Ecto neural progenitor cell (in vitro differentiated cells): Measurements from ENCODE around the gene HS1BP3.

Source experiments
- DNase-seq: peaks from one replicate; pipeline ENCODE4 v3.0.0-alpha.2; 2018; ENCODE audit warnings: low spot score

Gene HS1BP3

DNA sequence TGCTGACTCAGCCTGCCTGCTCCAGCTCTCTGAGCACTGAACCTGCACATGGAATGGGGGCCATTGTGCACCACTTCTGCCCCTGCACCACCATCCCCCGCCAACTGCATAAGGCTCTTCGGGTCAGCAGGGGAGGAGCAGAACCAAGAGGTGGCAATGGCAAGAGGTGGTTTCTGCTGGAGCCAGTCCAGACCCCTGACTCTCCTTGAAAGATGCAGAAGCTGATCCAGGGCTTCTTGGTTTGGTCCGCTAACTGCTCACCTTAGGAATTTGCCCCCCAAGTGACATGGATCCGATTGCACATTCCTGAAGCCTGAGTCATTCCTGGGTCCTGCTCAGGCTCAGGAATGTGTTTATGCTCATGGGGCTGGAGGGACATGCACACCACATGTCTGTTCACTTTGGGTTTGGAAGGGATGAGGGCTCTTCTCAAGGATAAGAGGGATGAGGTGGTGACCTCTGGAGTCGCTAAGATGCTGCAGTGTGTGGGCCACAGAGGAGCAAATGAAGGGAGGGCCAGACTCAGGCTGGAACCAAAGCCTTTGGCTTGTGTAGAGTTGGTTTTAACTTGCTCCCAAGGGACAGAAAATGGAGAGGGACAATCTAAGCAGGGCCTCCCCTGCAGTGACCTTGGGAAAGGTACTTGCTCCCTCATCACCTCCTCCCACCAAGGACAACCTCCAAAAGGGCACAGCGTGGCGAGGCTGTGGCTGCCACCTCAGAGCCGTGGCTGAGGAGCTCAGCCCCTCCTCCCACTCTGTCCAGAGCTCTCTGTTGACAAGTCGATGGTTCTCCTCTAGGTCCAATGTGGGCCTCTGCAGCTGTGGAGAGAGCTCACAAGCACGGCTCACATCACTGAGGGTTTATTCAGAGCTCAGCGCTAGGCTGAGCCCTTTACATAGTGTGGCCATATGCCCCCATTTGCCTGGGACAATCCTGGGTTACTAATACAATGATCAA is 66.2 kb downstream of the HS1BP3 start:
- DNase-seq: peak; percentile 68

DNA sequence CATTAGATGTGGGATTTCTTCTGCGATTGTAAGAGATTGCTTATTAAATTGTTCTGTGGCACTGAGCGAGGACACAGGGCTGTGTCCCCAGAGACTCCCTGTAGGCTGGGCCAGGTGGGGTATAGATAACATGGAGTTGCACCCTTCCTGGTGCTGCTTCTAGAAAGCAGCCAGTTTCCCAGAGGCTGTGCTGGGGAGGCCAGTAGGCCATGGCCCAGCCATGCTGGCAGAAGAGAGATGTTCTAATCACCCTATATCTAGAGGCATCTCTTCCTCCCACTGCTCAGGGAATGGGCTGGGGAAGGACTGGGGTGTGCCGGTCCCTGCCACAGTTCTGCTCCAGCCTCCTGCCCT is 66.9 kb downstream of the HS1BP3 start:
- no peak for DNase-seq

DNA sequence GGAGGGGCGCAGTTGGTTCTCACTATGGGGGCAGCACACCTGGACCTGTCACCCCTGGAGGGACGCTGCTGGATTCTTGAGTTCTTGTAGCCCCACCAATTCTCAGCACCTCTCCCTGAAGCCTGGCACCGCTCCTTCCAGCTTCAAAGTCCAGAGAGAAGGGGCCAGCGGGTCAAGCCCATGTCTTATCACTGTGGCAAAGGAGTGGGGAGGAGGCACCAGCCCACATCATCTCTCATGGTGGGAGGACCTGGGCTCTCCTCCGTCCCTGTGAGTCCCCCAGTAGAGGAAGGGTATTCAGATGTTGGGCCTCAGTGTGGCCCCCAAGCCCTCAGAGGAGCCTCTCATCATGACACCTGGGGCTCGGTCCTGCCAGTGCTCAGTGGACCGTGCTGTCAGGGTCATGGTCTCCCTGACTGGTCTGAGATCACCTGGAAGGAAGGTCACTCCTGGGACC is 67.4 kb downstream of the HS1BP3 start:
- no peak for DNase-seq

DNA sequence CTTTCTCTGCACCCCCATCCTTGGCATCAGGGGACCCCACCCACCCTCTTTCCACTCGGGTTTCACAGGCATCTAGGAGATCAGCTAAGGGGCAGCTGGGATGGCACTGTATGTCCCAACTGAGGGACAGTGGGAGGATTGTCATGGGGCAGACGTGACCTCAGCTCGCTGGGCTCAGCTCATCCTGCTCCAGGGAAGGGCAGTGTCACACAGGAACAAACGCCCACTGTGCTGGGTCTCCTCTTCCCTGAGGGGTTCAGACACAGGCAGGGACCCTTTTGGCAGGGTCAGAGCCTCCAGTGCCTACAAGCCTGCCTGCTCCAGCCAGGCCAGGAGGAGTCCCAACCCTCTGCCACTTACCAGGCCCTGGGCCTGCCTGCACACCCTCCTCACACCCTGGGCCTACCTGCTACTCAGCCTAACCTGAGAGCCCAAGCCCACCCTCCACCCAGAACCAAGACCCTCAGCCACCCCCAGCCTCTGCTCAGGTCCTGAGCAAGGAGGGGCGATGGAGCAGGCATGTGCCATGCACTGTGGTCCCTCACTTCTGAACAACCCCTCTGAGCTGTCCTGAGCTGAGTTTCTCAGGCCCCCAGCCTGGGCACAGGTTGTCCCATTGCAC is 68.2 kb downstream of the HS1BP3 start:
- DNase-seq: no peak

DNA sequence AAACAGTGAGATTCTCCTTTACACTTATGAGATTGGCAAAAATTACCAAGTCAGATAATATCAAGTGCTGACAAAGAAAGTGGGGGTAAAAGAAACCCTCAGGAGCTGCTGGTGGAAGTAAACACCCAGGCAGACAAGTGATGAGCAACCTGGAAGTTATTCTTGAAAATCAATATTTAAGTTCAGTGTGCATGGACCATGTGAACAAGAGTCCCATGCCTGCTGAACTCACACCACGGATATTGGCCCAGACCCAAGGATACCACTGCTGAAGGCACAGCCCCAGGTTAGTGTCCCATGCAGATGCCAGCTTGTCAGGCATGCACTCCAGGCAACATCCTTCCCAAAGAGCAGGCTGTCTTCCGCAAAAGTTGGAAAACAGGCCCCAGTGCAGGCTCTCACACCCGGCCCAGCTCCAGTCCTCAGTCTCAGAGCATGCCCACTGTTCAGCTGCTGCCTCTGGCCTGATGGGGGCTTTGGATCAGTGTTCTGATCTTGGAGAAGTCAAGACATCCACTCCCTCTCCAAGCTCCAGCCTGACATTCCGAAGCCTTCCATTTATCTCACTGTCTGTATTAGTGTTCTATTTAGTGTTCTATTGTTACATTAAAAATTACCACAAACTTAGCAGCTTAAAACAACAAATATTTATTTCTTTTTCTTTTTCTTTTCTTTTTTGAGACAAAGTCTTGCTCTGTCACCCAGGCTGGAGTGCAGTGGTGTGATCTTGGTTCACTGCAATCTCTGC is 70.0 kb downstream of the HS1BP3 start:
- no peak for DNase-seq

- DNase-seq: no peak
These were observed 71.0 kb downstream of the HS1BP3 start for GRCh38 chr2:20579866-20580265.

- no peak for DNase-seq
These were observed 71.7 kb downstream of the HS1BP3 start for GRCh38 chr2:20578895-20579825.

DNA sequence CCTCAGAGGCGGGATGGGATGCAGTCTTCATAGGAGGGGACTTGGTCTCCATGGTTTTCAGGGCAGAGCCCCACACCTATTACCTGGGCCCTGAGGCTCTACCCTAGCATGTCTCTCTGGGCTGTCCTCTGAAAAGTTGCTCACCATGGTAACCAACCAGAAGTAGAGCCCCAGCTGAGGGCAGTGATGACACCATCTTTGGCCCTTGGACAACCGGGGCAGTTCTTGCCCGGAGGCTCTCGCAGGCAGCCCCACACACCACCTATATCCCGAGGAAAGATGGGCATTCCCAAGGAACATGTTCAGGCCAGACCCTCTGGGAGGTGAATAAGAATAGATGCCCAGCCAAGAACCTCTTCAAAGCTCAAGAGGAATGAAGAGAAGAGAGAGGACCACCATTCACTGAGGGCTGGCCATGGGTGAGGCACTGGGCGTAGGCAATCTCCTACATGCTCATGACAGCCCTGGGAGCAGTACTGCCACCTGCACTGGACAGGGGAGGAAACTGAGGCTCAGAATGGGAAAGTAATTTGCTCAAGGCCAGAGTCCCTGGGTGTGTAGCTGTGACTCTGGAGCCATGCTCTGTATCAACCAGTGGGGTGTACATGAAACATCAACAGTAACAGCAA is 72.5 kb downstream of the HS1BP3 start:
- no peak for DNase-seq

- no peak for DNase-seq
These were observed 73.2 kb downstream of the HS1BP3 start for GRCh38 chr2:20577495-20578235.

DNA sequence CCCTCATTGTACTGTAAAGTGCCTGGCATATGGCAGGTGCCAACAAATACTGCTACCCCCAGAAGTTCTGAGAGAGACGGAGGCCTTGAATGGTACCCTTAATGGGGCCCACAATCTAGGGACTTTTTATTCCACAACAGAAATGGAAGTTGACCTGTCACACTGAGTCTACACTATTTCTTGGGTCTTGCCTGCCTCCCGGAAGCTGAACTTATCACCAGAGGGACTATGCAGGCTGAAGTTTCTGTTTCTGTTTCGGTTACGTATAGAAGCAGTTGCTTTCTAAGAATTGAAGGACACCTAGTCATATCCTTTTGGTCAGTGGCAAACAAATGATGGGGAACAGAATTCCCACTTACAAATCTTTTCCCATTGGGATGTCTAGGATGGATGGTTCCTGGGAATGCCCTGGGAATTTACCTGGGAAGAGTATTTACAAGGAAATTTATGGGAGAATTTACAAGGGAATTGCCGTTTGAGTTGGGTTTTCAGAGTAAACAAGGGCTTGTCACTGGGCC is 74.2 kb downstream of the HS1BP3 start:
- DNase-seq: no peak

- DNase-seq: no peak
These were observed 74.8 kb downstream of the HS1BP3 start for GRCh38 chr2:20575935-20576597.

DNA sequence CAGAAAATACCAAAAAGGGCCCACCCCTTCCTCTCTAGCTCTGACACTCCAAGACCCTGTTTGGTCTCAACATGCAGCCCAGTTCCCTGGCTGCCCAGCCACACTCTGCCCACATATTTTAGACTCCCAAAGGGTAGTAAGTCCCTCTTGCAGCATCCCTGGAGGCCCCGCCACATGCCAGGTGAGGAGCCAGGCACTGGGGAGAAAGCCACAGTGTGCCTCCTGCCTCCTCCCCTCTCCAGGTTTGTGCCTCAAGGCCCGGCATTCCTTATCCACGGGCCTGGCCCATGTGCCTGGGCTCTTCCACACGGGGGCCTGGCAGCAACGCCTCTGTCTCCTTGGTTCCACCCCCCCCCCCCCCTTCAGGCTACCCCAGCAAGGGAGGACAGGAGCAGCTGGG is 75.5 kb downstream of the HS1BP3 start:
- no peak for DNase-seq

DNA sequence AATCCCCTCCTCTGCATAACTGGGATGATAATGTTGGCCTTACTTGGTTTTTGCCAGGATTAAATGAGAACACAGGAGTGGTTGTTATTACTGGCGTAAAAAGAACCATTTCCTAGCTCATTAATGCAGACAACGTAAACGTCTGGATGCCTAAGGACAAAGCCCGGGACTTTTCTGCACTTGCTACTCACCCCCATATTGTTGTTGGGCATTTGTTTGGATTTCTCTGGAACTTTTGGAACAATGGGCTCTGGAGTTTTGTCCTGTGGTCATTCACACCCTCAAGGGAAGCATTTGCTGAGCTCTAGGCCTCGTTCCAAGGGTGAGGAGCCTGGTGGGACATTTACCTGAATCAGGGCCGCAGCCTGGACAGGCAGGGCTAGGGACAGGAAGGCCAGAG is 76.0 kb downstream of the HS1BP3 start:
- no peak for DNase-seq

- DNase-seq: no peak
These were observed 76.4 kb downstream of the HS1BP3 start for GRCh38 chr2:20574423-20574911.

DNA sequence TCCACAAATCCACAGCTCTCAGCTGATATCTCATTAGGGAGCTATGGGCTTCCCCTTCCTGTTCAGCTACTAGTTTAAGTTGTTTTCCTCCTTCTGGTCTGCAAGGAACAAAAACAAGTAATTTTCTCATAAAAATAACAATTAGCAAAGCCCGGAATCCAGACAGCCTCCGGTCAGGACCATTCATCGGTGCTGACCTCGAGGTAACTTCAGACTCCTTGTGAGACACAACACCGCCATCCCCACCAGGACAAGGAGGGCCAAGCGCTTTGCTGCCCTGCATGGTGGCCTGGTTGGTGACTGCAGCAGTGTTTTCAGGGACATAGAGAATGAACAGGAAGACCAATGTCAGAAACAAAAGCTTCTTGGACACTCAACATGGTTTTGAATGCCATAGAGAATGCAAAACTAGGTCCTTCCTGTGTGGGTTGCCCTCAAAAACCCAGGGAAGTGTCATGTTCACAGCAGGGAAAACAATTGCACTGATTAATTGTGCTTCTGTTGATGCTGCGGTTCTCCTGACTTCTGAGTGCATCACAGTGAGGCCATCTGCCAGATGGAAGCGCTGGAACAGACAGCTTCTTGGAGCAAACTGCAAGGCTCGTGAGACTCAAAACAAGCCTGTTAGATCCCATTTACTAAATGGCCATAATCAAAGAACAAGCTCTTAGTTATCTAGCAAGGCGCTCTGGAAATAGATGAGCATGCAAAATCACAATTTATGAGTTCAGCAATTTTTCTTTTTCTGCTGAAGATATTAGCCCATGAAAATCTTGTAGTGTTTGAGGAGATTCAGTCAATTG is 77.1 kb downstream of the HS1BP3 start:
- no peak for DNase-seq

- no peak for DNase-seq
These were observed 78.7 kb downstream of the HS1BP3 start for GRCh38 chr2:20572221-20572620.

DNA sequence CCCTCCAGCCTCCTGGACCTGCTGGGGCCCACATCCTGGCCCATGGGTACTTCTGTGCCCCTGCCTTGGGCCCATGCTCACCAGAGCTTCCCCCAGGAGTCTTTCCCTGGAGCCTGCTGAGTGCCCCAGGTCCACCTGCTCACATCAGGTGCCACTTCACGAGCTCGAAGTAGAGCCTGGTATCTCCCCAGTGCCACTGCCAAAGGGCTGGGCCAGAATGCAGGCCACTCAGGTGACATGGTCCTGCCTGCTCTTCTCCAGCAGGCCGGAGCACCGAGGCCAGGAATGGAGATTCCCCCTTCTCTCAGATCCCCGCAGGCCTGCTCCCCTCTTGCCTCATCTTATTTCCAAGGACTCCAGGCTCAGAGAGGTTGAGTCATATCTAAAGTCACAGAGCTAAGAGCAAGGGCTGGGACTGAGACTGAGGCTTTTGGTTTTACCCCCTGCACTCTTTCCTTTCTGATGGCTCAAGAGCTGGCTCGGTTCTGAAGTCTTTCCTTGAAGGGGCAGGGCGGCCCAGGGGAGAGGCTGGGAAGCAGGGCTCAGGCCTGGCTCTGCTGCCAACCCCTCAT is 79.2 kb downstream of the HS1BP3 start:
- no peak for DNase-seq

GRCh38 chr2:20571231-20571630 is 79.7 kb downstream of the HS1BP3 start:
- DNase-seq: no peak
